Brain pericyte (primary cell): ENCODE measurements around the gene GPR15LG.
"Not testable (repeated sequence)": the region's sequence is repeated elsewhere in the genome, so short reads cannot be mapped to it uniquely, and the experiment has no call there.

Experiments
- DNase-seq: peaks from one replicate; pipeline ENCODE4 v3.0.0-alpha.2; 2012; ENCODE audit warnings: low read depth, low spot score

Gene GPR15LG

GRCh38 chr10:84173501-84173929 lies at the start of gene GPR15LG:
GPR15LG (plus strand) TSS chr10:84173801; CDS start chr10:84173852, 51 bp downstream.
- no peak for DNase-seq

- DNase-seq = not testable (repeated sequence)
Measured at GRCh38 chr10:84125910-84126784, 47.5 kb upstream of the GPR15LG start.

GRCh38 chr10:84126785-84127167 lies 46.8 kb upstream of the GPR15LG start:
- DNase-seq = no peak

- DNase-seq = no peak
Measured at GRCh38 chr10:84135836-84136235, 37.8 kb upstream of the GPR15LG start.

GRCh38 chr10:84137811-84138210 lies 35.8 kb upstream of the GPR15LG start:
- DNase-seq = no peak

GRCh38 chr10:84138478-84139125 lies 35.0 kb upstream of the GPR15LG start:
- DNase-seq = no peak

- peak; percentile 96 for DNase-seq
Measured at GRCh38 chr10:84139126-84140035, 34.2 kb upstream of the GPR15LG start, which contains the start of gene GHITM. GHITM (plus strand) TSS chr10:84139509; CDS start chr10:84141501, 1,992 bp downstream.

GRCh38 chr10:84140036-84140379 lies 33.6 kb upstream of the GPR15LG start:
- no peak for DNase-seq

GRCh38 chr10:84147347-84147746 lies 26.3 kb upstream of the GPR15LG start:
- DNase-seq = no peak

- not testable (repeated sequence) for DNase-seq
Measured at GRCh38 chr10:84148006-84148597, 25.5 kb upstream of the GPR15LG start.

- DNase-seq = no peak
Measured at GRCh38 chr10:84149854-84150253, 23.7 kb upstream of the GPR15LG start.

- no peak for DNase-seq
Measured at GRCh38 chr10:84152769-84153168, 20.8 kb upstream of the GPR15LG start.

- DNase-seq = no peak
Measured at GRCh38 chr10:84155521-84155920, 18.1 kb upstream of the GPR15LG start.

GRCh38 chr10:84156009-84156408 lies 17.6 kb upstream of the GPR15LG start:
- DNase-seq = no peak

GRCh38 chr10:84156768-84157167 lies 16.8 kb upstream of the GPR15LG start:
- DNase-seq = no peak

GRCh38 chr10:84158061-84158460 lies 15.5 kb upstream of the GPR15LG start:
- DNase-seq = no peak

GRCh38 chr10:84158550-84158949 lies 15.1 kb upstream of the GPR15LG start:
- no peak for DNase-seq

- no peak for DNase-seq
Measured at GRCh38 chr10:84159076-84159685, 14.4 kb upstream of the GPR15LG start.

GRCh38 chr10:84160663-84161362 lies 12.8 kb upstream of the GPR15LG start:
- DNase-seq = no peak

GRCh38 chr10:84163996-84164395 lies 9.6 kb upstream of the GPR15LG start:
- no peak for DNase-seq
